GM23248 (cell line): Measurements from ENCODE around the gene ZBTB20.

ENCODE experiments used
- EZH2 ChIP-seq: fragments of 200-600 bp; sonication (generic); IDR thresholded peaks from 2 replicates; pipeline ENCODE4 v1.6.1; 2018; ENCODE audit warnings: antibody characterized with exemption, mild to moderate bottlenecking; ENCODE audit not compliant: insufficient read depth, poor library complexity, severe bottlenecking
- EZH2phosphoT487 ChIP-seq: fragments of 200-600 bp; sonication (generic); IDR thresholded peaks from 2 replicates; pipeline ENCODE4 v1.6.1; 2018; ENCODE audit warnings: antibody characterized with exemption, moderate library complexity, mild to moderate bottlenecking, low read depth; ENCODE audit not compliant: insufficient read depth

GRCh38 chr3:114400371-114400770, 746.7 kb downstream of the ZBTB20 start:
- no peak for TF ChIP-seq EZH2
- TF ChIP-seq EZH2phosphoT487 = no peak
